H9 (cell line): ENCODE data around the gene MAPK12. TPM values are rescaled to one million over a fixed set of nuclear protein-coding genes. Genes with fewer than 3 reads are reported as not detected.

Experiments used
- DNase-seq: peaks from one replicate; pipeline ENCODE4 v3.0.0-alpha.2; 2017
- H2AFZ ChIP-seq: one replicate; pipeline ENCODE4 v1.6.1; 2013; ENCODE audit warnings: mild to moderate bottlenecking, low read length, control low read depth, moderate library complexity
- H2AK5ac ChIP-seq: 2 replicates; pipeline ENCODE4 v1.6.1; 2013; ENCODE audit warnings: low read length, control low read depth, mixed read lengths; ENCODE audit not compliant: insufficient read length
- H2BK120ac ChIP-seq: one replicate; pipeline ENCODE4 v1.6.1; 2013; ENCODE audit warnings: low read depth, mild to moderate bottlenecking, low read length, control low read depth, inconsistent platforms; ENCODE audit not compliant: poor library complexity, severe bottlenecking
- H2BK12ac ChIP-seq: 2 replicates; pipeline ENCODE4 v1.6.1; 2013; ENCODE audit warnings: low read length, control low read depth, mixed read lengths, low read depth; ENCODE audit not compliant: insufficient read length
- H2BK15ac ChIP-seq: 2 replicates; pipeline ENCODE4 v1.6.1; 2013; ENCODE audit warnings: low read depth, low read length, control low read depth
- H2BK20ac ChIP-seq: one replicate; pipeline ENCODE4 v1.6.1; 2013; ENCODE audit warnings: low read depth, mild to moderate bottlenecking, low read length, control low read depth, inconsistent platforms; ENCODE audit not compliant: poor library complexity, severe bottlenecking
- H2BK5ac ChIP-seq: 2 replicates; pipeline ENCODE4 v1.6.1; 2013; ENCODE audit warnings: low read length, control low read depth, mixed read lengths; ENCODE audit not compliant: insufficient read length
- H3K14ac ChIP-seq: 2 replicates; pipeline ENCODE4 v1.6.1; 2013; ENCODE audit warnings: low read length, control low read depth; ENCODE audit not compliant: insufficient read depth
- H3K18ac ChIP-seq: 2 replicates; pipeline ENCODE4 v1.6.1; 2013; ENCODE audit warnings: low read depth, mild to moderate bottlenecking, mixed read lengths, low read length, control low read depth; ENCODE audit not compliant: insufficient read length
- H3K23ac ChIP-seq: 2 replicates; pipeline ENCODE4 v1.6.1; 2013; ENCODE audit warnings: low read length, control low read depth, mixed read lengths, low read depth; ENCODE audit not compliant: insufficient read length
- H3K23me2 ChIP-seq: 2 replicates; pipeline ENCODE4 v1.6.1; 2013; ENCODE audit warnings: low read depth, mild to moderate bottlenecking, mixed read lengths, low read length, control low read depth; ENCODE audit not compliant: insufficient read length, poor library complexity, severe bottlenecking
- H3K27ac ChIP-seq: 2 replicates; pipeline ENCODE4 v1.5.1; 2013; ENCODE audit warnings: low read length, control low read depth, mixed read lengths, low read depth; ENCODE audit not compliant: insufficient read length
- H3K27me3 ChIP-seq: 2 replicates; pipeline ENCODE4 v1.6.1; 2013; ENCODE audit warnings: low read length, control low read depth, inconsistent platforms; ENCODE audit not compliant: insufficient read depth
- H3K4ac ChIP-seq: 2 replicates; pipeline ENCODE4 v1.6.1; 2013; ENCODE audit warnings: low read depth, mild to moderate bottlenecking, control low read depth, inconsistent platforms, low read length, moderate library complexity
- H3K4me1 ChIP-seq: 2 replicates; pipeline ENCODE4 v1.6.1; 2013; ENCODE audit warnings: low read length, control low read depth, inconsistent platforms; ENCODE audit not compliant: insufficient read depth
- H3K4me2 ChIP-seq: 2 replicates; pipeline ENCODE4 v1.6.1; 2013; ENCODE audit warnings: low read length, control low read depth, mixed read lengths; ENCODE audit not compliant: insufficient read length, insufficient read depth
- H3K56ac ChIP-seq: 2 replicates; pipeline ENCODE4 v1.6.1; 2013; ENCODE audit warnings: low read depth, mild to moderate bottlenecking, mixed read lengths, low read length, control low read depth; ENCODE audit not compliant: insufficient read length
- H3K79me1 ChIP-seq: 2 replicates; pipeline ENCODE4 v1.6.1; 2013; ENCODE audit warnings: low read depth, mild to moderate bottlenecking, moderate library complexity, low read length, control low read depth, inconsistent platforms; ENCODE audit not compliant: insufficient read depth, poor library complexity, severe bottlenecking
- H3K79me2 ChIP-seq: 2 replicates; pipeline ENCODE4 v1.6.1; 2013; ENCODE audit warnings: low read length, control low read depth, inconsistent platforms; ENCODE audit not compliant: insufficient read depth
- H3K9ac ChIP-seq: 2 replicates; pipeline ENCODE4 v1.6.1; 2013; ENCODE audit warnings: low read length, control low read depth, mixed read lengths; ENCODE audit not compliant: insufficient read length; ENCODE audit errors: extremely low read depth
- H3K9me3 ChIP-seq: one replicate; pipeline ENCODE4 v1.6.1; 2013; ENCODE audit warnings: low read depth, low read length, inconsistent platforms; ENCODE audit not compliant: control insufficient read depth
- H3T11ph ChIP-seq: one replicate; pipeline ENCODE4 v1.6.1; 2013; ENCODE audit warnings: mild to moderate bottlenecking, low read length, control low read depth, inconsistent platforms
- H4K20me1 ChIP-seq: one replicate; pipeline ENCODE4 v1.6.1; 2013; ENCODE audit not compliant: control insufficient read depth, insufficient read length, insufficient read depth
- H4K5ac ChIP-seq: 2 replicates; pipeline ENCODE4 v1.6.1; 2013; ENCODE audit warnings: low read depth, mild to moderate bottlenecking, mixed read lengths, low read length, control low read depth; ENCODE audit not compliant: insufficient read length
- H4K8ac ChIP-seq: replicated peaks from 2 replicates; pipeline ENCODE4 v1.6.1; 2013; ENCODE audit warnings: low read length, control low read depth, mixed read lengths, low read depth; ENCODE audit not compliant: insufficient read length
- H4K91ac ChIP-seq: 2 replicates; pipeline ENCODE4 v1.6.1; 2013; ENCODE audit warnings: low read depth, mild to moderate bottlenecking, moderate library complexity, mixed read lengths, low read length, control low read depth; ENCODE audit not compliant: insufficient read length
- H3K27ac Mint-ChIP-seq, 3 experiments: 2 replicates in 2 of 3; 3 replicates in 1 of 3; pipeline ENCODE4 v1.8.0; 2020 to 2021; ENCODE audit warnings: mixed read lengths in 3 of 3, mild to moderate bottlenecking in 1 of 3, moderate library complexity in 1 of 3
- H3K27me3 Mint-ChIP-seq: 2 replicates; pipeline ENCODE4 v1.8.0; 2021; ENCODE audit warnings: low read depth, mild to moderate bottlenecking, moderate library complexity, mixed read lengths
- H3K36me3 Mint-ChIP-seq, 3 experiments: 2 replicates in 2 of 3; 3 replicates in 1 of 3; pipeline ENCODE4 v1.8.0; 2020 to 2021; ENCODE audit warnings: low read depth in 3 of 3, mixed read lengths in 3 of 3; ENCODE audit not compliant: insufficient read depth in 1 of 3
- H3K4me1 Mint-ChIP-seq, 2 experiments: 2 replicates each; pipeline ENCODE4 v1.8.0; 2020; ENCODE audit warnings: mixed read lengths in 2 of 2
- H3K4me3 Mint-ChIP-seq, 2 experiments: 2 replicates in 1 of 2; 3 replicates in 1 of 2; pipeline ENCODE4 v1.8.0; 2020 to 2021; ENCODE audit warnings: mild to moderate bottlenecking in 2 of 2, mixed read lengths in 2 of 2, moderate library complexity in 1 of 2
- H3K9me3 Mint-ChIP-seq, 2 experiments: 2 replicates in 1 of 2; 3 replicates in 1 of 2; pipeline ENCODE4 v1.8.0; 2020; ENCODE audit warnings: mild to moderate bottlenecking in 2 of 2, mixed read lengths in 2 of 2, moderate library complexity in 1 of 2
- whole genome bisulfite sequencing: extraction: QIAGEN DNeasy Blood & Tissue Kit; methylation state at CpG from one replicate; pipeline ENCODE4 v1.1.7; 2013; ENCODE audit warnings: missing lambda C conversion rate, low lambda C conversion rate, mixed read lengths; ENCODE audit not compliant: insufficient read length; ENCODE audit errors: extremely low coverage; 5-methylcytosine and 5-hydroxymethylcytosine counted together
- total RNA-seq: library from RNA; stranded (reverse); gene quantifications from 2 replicates; pipeline ENCODE4 v1.2.1, GENCODE V29; 2021
- TF ChIP-seq, protein P1 (sequence below): fragments of 200-600 bp; sonication (generic); conservative IDR thresholded peaks from 3 replicates; pipeline ENCODE4 v1.8.0; 2021; ENCODE audit warnings: antibody characterized with exemption, mild to moderate bottlenecking

MAPK12 gene
- total RNA-seq, 1 experiment from 2014 or later: 31.3 TPM

DNA sequence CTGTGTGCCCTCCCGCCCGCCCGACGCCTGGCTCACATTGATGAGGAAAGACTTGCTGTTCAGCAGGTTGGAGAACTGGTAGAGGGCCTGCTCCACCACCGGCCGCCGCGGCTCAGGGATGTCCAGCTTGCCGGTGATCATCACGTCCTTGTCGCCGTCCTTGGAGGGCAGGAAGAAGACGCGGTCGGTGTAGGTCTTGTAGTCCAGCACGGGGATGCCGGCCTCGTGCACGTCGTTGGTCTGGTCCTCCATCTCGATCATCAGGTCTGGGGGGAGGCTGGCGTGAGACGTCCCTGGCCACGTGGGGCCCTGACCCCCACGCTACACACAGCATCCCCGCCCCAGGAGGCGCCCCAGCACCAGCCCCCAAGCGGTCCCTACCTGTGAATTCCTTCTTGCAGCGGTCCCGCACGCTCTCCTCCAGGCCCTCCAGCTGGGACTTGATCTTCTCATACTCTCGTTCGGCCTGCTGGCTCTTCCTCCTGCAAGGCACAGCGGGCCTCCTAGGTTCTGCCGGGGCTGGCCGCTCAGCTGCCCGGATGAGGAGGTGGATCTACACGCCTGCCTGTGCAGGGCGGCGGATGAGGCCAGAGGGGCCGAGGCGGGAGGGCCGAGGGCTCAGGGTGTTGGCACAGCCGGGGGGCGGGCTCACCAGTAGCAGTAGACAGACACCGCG is 19.4 kb upstream of the MAPK12 start:
- Histone ChIP-seq H2BK20ac (no peak overlapping the region), H4K91ac (no peak overlapping the region), H2BK120ac (no peak overlapping the region), H4K5ac (no peak overlapping the region), H4K20me1 (no peaks in the 10 kb centered on the region), H2BK5ac (no peak overlapping the region), H3K9me3 (no peaks in the 10 kb centered on the region), H3K4ac (no peak overlapping the region), H3K27me3 (no peaks in the 10 kb centered on the region), H2AFZ (no peak overlapping the region), H3K56ac (no peak overlapping the region), H2BK15ac (no peak overlapping the region), H3K79me2 (no peaks in the 10 kb centered on the region), H2BK12ac (no peak overlapping the region), H3K27ac (no peak overlapping the region), H3K4me1 (no peaks in the 10 kb centered on the region), H3T11ph (no peak overlapping the region), H3K14ac (no peak overlapping the region), H3K9ac (no peak overlapping the region), H3K23ac (no peak overlapping the region), H2AK5ac (no peak overlapping the region), H4K8ac (no peak overlapping the region), H3K79me1 (no peaks in the 10 kb centered on the region), H3K4me2 (no peak overlapping the region), H3K18ac (no peak overlapping the region), H3K23me2 (peaks cover 3% of the 10 kb centered on the region)
- Mint-ChIP-seq H3K4me3 (no peak overlapping the region), H3K36me3 (peaks cover 37 to 62% (median 59%) of the 10 kb centered on the region in 3 experiments), H3K4me1 (no peaks in the 10 kb centered on the region), H3K27me3 (no peaks in the 10 kb centered on the region), H3K27ac (no peak overlapping the region), H3K9me3 (peaks cover 6 to 9% of the 10 kb centered on the region in 2 experiments)
- DNase-seq: no peak
- TF ChIP-seq, protein P1, sequence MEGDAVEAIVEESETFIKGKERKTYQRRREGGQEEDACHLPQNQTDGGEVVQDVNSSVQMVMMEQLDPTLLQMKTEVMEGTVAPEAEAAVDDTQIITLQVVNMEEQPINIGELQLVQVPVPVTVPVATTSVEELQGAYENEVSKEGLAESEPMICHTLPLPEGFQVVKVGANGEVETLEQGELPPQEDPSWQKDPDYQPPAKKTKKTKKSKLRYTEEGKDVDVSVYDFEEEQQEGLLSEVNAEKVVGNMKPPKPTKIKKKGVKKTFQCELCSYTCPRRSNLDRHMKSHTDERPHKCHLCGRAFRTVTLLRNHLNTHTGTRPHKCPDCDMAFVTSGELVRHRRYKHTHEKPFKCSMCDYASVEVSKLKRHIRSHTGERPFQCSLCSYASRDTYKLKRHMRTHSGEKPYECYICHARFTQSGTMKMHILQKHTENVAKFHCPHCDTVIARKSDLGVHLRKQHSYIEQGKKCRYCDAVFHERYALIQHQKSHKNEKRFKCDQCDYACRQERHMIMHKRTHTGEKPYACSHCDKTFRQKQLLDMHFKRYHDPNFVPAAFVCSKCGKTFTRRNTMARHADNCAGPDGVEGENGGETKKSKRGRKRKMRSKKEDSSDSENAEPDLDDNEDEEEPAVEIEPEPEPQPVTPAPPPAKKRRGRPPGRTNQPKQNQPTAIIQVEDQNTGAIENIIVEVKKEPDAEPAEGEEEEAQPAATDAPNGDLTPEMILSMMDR: no peak
- WGBS: no CpG with 5 or more reads among the region's 47 CpGs
